Suppressor macrophage treated with lipopolysaccharide for 1 hour (primary cell): ENCODE data around the gene CFAP57.

Source experiments
- DNase-seq, 3 donors: peaks; one replicate each; pipeline ENCODE4 v3.0.0-alpha.2; 2020 to 2022

Gene CFAP57

GRCh38 chr1:43279666-43280065 is 107.5 kb downstream of the CFAP57 start:
- no peak for DNase-seq

- DNase-seq, result no peak
Observed at GRCh38 chr1:43280692-43281091, 108.6 kb downstream of the CFAP57 start.

- DNase-seq, result no peak
Observed at GRCh38 chr1:43282220-43283195, 110.4 kb downstream of the CFAP57 start.

- DNase-seq, result no peak
Observed at GRCh38 chr1:43284065-43284464, 111.9 kb downstream of the CFAP57 start.

GRCh38 chr1:43284546-43285110 is 112.5 kb downstream of the CFAP57 start:
- DNase-seq, result peak in 2 of 3 donors; percentile 20 to 27

GRCh38 chr1:43285269-43285990 is 113.3 kb downstream of the CFAP57 start, which contains the start of gene C1orf210:
TSS of gene C1orf210 (minus strand) at chr1:43285581. CDS start at chr1:43283270, 2,311 bp downstream.
- DNase-seq, result no peak

GRCh38 chr1:43286115-43286514 is 114.0 kb downstream of the CFAP57 start:
- no peak for DNase-seq

GRCh38 chr1:43286533-43286932 is 114.4 kb downstream of the CFAP57 start:
- DNase-seq, result no peak

- DNase-seq, result no peak
Observed at GRCh38 chr1:43288058-43288784, 116.1 kb downstream of the CFAP57 start.

- DNase-seq, result no peak
Observed at GRCh38 chr1:43288785-43289706, 116.9 kb downstream of the CFAP57 start.

- no peak for DNase-seq
Observed at GRCh38 chr1:43292216-43292615, 120.1 kb downstream of the CFAP57 start.

- DNase-seq, result no peak
Observed at GRCh38 chr1:43292679-43293078, 120.5 kb downstream of the CFAP57 start.

GRCh38 chr1:43293176-43293575 is 121.0 kb downstream of the CFAP57 start:
- no peak for DNase-seq

- DNase-seq, result peak in 2 of 3 donors; percentile 40 to 43
Observed at GRCh38 chr1:43293896-43294760, 122.0 kb downstream of the CFAP57 start.

GRCh38 chr1:43294761-43295160 is 122.6 kb downstream of the CFAP57 start:
- no peak for DNase-seq

GRCh38 chr1:43296207-43296606 is 124.1 kb downstream of the CFAP57 start:
- no peak for DNase-seq

GRCh38 chr1:43298055-43298454 is 125.9 kb downstream of the CFAP57 start:
- DNase-seq, result no peak

GRCh38 chr1:43299101-43299500 is 127.0 kb downstream of the CFAP57 start:
- DNase-seq, result no peak

GRCh38 chr1:43300378-43301094 is 128.4 kb downstream of the CFAP57 start, which contains the start of gene TIE1:
TSS of gene TIE1 (plus strand) at chr1:43300982. CDS start at chr1:43301072, 90 bp downstream.
- DNase-seq, result peak in 1 of 3 donors; percentile 23

- DNase-seq, result no peak
Observed at GRCh38 chr1:43302201-43302600, 130.1 kb downstream of the CFAP57 start.
